DOHH2 (cell line): ENCODE results near the gene UPF2.

ENCODE experiments used
- EZH2phosphoT487 ChIP-seq: fragments of 200-600 bp; sonication (generic); IDR thresholded peaks from 2 replicates; pipeline ENCODE4 v1.6.1; 2017; ENCODE audit warnings: borderline replicate concordance, mild to moderate bottlenecking, antibody characterized with exemption, low read length, moderate library complexity, mixed read lengths
- TF ChIP-seq, protein P1 (sequence below): fragments of 200-600 bp; sonication (generic); IDR thresholded peaks from one replicate; pipeline ENCODE4 v1.5.1; 2014; ENCODE audit warnings: antibody characterized with exemption, mild to moderate bottlenecking, low read depth, low read length; ENCODE audit not compliant: poor library complexity, severe bottlenecking

DNA sequence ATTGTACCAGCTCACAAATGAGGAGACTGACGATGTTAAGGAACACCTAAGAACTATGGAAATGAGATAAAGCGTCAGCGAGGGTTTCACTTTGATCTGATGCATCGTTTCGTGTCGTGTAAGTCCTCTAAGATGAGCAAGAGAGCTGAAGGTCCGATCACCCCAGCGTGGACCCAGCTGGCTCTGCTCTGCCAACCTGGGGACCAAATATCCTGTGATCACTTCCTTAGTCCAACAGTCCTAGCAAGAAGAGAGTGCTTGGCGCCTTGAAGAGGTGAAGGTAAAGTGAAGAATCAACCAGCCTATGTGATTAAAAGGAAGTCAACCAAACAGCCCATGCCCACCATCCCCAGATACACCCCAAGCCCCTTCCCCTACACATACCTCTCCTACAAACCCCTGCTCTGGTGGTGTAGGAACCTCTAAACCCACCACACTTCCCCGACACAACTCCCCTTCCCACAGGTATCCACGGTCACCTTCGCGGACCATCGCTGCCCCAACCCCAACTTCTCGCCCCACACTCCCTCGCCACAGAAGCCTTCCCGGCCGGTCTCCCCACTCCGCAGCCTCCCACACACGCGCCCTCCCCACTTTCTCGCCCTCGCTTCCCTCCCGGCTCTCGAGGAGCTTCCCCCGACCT, 722 bp downstream of the UPF2 start:
- TF ChIP-seq, protein P1, sequence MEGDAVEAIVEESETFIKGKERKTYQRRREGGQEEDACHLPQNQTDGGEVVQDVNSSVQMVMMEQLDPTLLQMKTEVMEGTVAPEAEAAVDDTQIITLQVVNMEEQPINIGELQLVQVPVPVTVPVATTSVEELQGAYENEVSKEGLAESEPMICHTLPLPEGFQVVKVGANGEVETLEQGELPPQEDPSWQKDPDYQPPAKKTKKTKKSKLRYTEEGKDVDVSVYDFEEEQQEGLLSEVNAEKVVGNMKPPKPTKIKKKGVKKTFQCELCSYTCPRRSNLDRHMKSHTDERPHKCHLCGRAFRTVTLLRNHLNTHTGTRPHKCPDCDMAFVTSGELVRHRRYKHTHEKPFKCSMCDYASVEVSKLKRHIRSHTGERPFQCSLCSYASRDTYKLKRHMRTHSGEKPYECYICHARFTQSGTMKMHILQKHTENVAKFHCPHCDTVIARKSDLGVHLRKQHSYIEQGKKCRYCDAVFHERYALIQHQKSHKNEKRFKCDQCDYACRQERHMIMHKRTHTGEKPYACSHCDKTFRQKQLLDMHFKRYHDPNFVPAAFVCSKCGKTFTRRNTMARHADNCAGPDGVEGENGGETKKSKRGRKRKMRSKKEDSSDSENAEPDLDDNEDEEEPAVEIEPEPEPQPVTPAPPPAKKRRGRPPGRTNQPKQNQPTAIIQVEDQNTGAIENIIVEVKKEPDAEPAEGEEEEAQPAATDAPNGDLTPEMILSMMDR = no peak
- no peak for TF ChIP-seq EZH2phosphoT487
